ENCODE results near the gene PANX3.
A peak's percentile ranks its signal among the peaks of the same experiment; 100 is the strongest.

Gene PANX3

DNA sequence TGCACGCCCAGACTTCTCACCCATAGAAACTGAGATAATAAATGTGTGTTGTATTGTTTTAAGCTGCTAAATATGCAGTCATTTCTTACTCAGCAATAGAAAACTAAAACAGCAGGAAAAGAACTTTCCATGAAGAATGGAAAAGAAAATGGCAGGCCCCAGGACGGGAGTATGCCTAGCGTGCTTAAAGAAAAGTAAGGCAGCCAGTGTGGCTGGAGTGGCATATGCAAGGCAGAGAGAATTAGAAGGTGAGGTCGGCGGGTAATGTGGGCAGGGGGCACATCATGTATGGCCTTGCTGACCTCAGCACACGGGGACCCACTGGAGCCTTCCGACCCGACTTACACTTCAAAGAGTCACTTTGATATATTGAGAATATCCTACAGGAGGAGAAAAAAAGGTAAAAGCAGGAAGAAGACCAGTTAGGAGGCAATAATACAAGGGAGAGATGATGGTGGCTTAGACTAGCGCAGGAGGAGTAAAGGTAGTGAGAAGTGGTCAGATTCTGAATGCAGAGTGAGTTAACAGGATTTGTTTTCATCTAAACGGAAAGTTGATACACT, 31.9 kb downstream of the PANX3 start:
- DNase-seq, result no peak
- Mint-ChIP-seq H3K36me3 (ENCODE audit: low read depth) (peaks cover 6% of the 10 kb centered on the region), H3K9me3 (no peaks in the 10 kb centered on the region), H3K4me1 (peaks cover 5% of the 10 kb centered on the region), H3K27me3 (ENCODE audit: low read depth, poor library complexity) (peaks cover 14% of the 10 kb centered on the region), H3K27ac (no peak overlapping the region), H3K4me3 (no peak overlapping the region)
- TF ChIP-seq, protein P1, sequence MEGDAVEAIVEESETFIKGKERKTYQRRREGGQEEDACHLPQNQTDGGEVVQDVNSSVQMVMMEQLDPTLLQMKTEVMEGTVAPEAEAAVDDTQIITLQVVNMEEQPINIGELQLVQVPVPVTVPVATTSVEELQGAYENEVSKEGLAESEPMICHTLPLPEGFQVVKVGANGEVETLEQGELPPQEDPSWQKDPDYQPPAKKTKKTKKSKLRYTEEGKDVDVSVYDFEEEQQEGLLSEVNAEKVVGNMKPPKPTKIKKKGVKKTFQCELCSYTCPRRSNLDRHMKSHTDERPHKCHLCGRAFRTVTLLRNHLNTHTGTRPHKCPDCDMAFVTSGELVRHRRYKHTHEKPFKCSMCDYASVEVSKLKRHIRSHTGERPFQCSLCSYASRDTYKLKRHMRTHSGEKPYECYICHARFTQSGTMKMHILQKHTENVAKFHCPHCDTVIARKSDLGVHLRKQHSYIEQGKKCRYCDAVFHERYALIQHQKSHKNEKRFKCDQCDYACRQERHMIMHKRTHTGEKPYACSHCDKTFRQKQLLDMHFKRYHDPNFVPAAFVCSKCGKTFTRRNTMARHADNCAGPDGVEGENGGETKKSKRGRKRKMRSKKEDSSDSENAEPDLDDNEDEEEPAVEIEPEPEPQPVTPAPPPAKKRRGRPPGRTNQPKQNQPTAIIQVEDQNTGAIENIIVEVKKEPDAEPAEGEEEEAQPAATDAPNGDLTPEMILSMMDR (IDR thresholded peaks at IDR 0.05), result no peak

DNA sequence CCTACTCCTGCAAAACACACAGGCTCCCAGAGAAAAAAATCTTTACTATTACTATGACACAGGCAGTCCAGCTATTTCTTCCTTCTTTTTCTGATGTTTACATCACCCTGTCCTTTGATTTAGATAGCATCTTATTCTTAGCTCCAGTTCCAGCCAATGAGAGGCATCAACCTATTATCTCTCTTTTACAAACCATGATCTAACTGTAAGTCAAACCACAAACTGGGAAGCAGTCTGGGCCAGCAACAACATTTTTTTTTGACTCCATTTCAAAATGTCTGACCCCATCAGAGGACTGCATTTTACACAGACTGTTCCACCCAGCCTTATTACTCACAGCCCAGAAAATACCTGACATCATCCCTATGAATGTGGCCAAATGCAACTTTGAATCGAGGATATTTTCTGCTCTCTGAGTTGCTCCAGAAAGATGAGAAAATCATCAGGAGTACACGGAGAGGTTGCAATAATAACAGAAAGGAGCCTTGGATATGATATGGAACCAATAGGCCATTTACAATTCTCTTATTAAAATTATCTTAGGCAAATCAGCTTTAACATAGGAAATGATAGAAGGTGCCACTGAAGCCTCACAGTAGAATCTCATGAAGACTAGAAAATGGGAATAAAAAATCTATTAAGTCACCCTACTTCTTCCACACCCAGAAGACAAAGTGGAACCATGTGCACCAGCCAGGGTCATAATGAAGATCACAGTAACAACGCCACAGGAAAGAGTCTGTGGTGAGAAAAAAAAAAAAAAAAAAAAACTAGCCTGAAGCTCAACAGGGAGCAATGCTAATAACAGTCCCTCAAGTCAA, 32.6 kb downstream of the PANX3 start:
- no peaks in the 10 kb centered on the region for H3K9me3 Mint-ChIP-seq
- H3K27me3 Mint-ChIP-seq (ENCODE audit: low read depth, poor library complexity), result peaks cover 18% of the 10 kb centered on the region
- H3K27ac Mint-ChIP-seq, result no peak overlapping the region
- peaks cover 5% of the 10 kb centered on the region for H3K4me1 Mint-ChIP-seq
- peaks cover under 1% of the 10 kb centered on the region for H3K36me3 Mint-ChIP-seq (ENCODE audit: low read depth)
- no peak for DNase-seq
- TF ChIP-seq, protein P1 (IDR thresholded peaks at IDR 0.05), result no peak
- no peak overlapping the region for H3K4me3 Mint-ChIP-seq

DNA sequence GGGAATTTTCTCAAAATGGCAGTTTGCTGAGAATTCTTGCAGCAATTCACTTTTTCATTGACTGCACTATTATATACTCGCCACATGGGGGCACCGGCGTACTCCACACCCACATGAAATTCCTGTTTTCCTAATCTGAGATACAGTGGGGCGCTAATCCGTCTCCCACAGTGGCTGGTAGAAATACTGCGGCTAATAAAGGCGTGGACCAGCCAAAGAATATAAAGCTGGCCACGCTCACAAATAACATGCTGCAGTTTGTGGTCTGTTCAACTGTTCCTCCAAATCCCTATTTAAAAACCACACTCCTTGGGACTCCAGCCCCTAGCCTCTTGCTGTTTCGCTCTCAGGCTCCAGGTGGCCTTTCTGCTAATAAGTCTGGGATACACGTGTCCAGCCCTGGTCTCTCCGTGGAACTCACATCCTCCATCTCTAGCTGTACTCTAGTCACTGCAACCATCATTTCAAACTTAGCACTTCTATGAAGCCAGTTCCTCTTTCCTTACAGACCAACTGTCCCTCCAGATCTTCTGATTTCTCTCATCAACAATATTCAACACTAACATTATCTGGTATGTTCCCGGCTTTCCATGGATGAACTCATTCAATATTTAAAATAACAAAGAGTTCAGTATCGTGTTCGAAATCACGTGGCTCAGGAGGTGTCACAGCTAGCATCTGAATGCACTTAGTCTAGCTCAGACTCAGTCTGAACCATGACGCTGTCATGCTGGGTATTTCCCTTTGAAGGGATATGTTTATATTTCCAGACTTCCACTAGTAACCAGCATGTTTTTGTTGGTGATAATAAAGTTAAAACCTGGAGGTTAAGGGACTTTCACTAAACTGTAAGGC, 33.4 kb downstream of the PANX3 start:
- TF ChIP-seq, protein P1 (IDR thresholded peaks at IDR 0.05), result peak; percentile 76
- no peaks in the 10 kb centered on the region for H3K36me3 Mint-ChIP-seq (ENCODE audit: low read depth)
- H3K9me3 Mint-ChIP-seq, result no peaks in the 10 kb centered on the region
- H3K27ac Mint-ChIP-seq, result no peak overlapping the region
- peak; percentile 59 for DNase-seq
- peaks cover 21% of the 10 kb centered on the region for H3K27me3 Mint-ChIP-seq (ENCODE audit: low read depth, poor library complexity)
- H3K4me3 Mint-ChIP-seq, result peak overlapping the region; percentile 28
- peaks cover 5% of the 10 kb centered on the region for H3K4me1 Mint-ChIP-seq

DNA sequence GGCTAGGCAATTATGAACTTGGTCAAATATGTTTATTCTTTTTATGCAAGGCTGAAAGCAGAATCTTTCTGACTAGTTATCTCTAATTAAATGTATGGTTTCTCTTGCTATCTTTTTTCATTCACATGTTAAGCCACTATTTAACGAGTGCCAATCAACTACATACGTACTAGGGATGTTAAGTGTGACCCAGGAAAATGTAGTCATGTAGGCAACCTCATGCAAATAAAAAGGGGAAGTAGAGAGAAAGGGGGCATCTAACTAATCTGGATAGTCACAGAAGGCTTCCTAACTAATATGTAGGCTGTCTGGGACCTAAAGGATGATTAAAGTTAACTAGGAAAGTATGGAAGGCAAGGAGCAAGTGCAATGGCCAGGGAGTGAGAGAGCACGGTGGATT, 34.9 kb downstream of the PANX3 start:
- DNase-seq, result no peak
- no peak overlapping the region for H3K4me3 Mint-ChIP-seq
- no peaks in the 10 kb centered on the region for H3K36me3 Mint-ChIP-seq (ENCODE audit: low read depth)
- peaks cover 5% of the 10 kb centered on the region for H3K4me1 Mint-ChIP-seq
- H3K27me3 Mint-ChIP-seq (ENCODE audit: low read depth, poor library complexity), result peaks cover 28% of the 10 kb centered on the region
- no peak overlapping the region for H3K27ac Mint-ChIP-seq
- H3K9me3 Mint-ChIP-seq, result no peaks in the 10 kb centered on the region
- TF ChIP-seq, protein P1 (IDR thresholded peaks at IDR 0.05), result no peak

DNA sequence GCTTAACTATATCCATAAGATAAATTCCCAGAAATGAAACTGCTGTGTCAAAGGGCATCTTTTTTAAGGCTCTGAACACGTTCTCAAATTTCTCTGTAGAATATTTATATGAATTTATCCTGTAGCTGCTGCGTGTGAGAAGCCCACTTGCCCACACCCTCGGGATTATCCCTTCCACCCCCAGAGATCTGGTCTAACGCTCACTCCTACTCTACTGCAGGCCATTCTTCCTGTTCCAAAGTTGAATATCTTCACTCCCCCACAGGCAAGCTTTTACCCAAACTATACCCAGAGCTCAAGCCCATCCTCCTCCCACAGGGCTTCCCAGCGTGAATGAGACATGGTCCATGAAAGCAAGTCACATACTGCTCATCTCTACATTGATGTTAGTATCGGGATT, 37.4 kb downstream of the PANX3 start:
- no peak overlapping the region for H3K27ac Mint-ChIP-seq
- H3K27me3 Mint-ChIP-seq (ENCODE audit: low read depth, poor library complexity), result peaks cover 47% of the 10 kb centered on the region

More for the DNA sequence above, 37.4 kb downstream of the PANX3 start:
- no peak for DNase-seq
- TF ChIP-seq, protein P1 (IDR thresholded peaks at IDR 0.05), result no peak
- Mint-ChIP-seq H3K9me3 (no peaks in the 10 kb centered on the region), H3K4me1 (peaks cover 5% of the 10 kb centered on the region), H3K36me3 (ENCODE audit: low read depth) (no peaks in the 10 kb centered on the region), H3K4me3 (no peak overlapping the region)

Measured in nephron progenitor cell (in vitro differentiated cells).